Astrocyte (in vitro differentiated cells and primary cell): ENCODE data around the gene THOP1.

Experiments used
- CTCF ChIP-seq: IDR thresholded peaks from 2 replicates; pipeline ENCODE4 v1.5.1; 2011; ENCODE audit warnings: low read depth, mild to moderate bottlenecking, inconsistent platforms, low read length, moderate library complexity; ENCODE audit not compliant: insufficient read depth
- EZH2 ChIP-seq: IDR thresholded peaks from 2 replicates; pipeline ENCODE4 v1.6.1; 2012; ENCODE audit warnings: mild to moderate bottlenecking, low read length, inconsistent platforms; ENCODE audit not compliant: insufficient read depth

GRCh38 chr19:2845107-2845506, 59.8 kb downstream of the THOP1 start:
- no peak for TF ChIP-seq CTCF
- no peak for TF ChIP-seq EZH2
